22Rv1 (cell line): ENCODE results near the gene MYH9.

Experiments used
- H3K27ac ChIP-seq: fragments of 450-650 bp; 2 replicates; pipeline ENCODE4 v1.5.1; 2017
- CTCF ChIP-seq: fragments of 450-650 bp; IDR thresholded peaks from 2 replicates; pipeline ENCODE4 v1.5.1; 2017; ENCODE audit warnings: mild to moderate bottlenecking
- ZFX ChIP-seq: fragments of 450-650 bp; IDR thresholded peaks from 2 replicates; pipeline ENCODE4 v1.6.1; 2017; ENCODE audit warnings: antibody characterized with exemption, borderline replicate concordance

Gene MYH9

GRCh38 chr22:36299911-36300310 lies 87.9 kb downstream of the MYH9 start:
- no peak overlapping the region for H3K27ac ChIP-seq

GRCh38 chr22:36299295-36299694 lies 88.5 kb downstream of the MYH9 start:
- H3K27ac ChIP-seq: no peak overlapping the region
- no peak for TF ChIP-seq CTCF
- TF ChIP-seq ZFX: no peak

More at GRCh38 chr22:36299911-36300310, 87.9 kb downstream of the MYH9 start:
- no peak for TF ChIP-seq ZFX
- no peak for TF ChIP-seq CTCF

DNA sequence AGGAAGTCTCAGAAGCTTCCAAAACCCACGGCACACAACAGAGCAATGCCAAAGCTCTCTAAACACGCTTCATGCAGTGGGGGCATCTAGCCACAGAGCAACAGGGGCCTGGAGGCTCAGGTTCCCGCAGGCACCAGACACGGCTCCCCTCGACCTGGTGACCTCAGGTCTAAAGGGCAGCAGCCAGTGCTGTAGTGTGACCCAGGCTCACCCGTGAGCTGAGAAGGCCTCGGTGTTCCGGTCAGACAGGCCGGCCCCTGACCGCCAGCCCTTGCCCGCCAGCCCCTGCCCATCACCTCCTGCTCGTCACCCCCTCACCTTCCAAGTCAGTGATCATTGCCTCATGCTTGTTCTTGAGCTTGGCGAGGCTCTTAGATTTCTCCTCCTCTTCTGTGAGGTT lies 89.2 kb downstream of the MYH9 start:
- H3K27ac ChIP-seq: no peak overlapping the region

GRCh38 chr22:36298118-36298517 lies 89.6 kb downstream of the MYH9 start:
- TF ChIP-seq ZFX (no peak), CTCF (no peak)

More for the DNA sequence above, 89.2 kb downstream of the MYH9 start:
- TF ChIP-seq ZFX (no peak), CTCF (no peak)

GRCh38 chr22:36297568-36297967 lies 90.2 kb downstream of the MYH9 start:
- H3K27ac ChIP-seq: no peak overlapping the region
- TF ChIP-seq ZFX (no peak), CTCF (no peak)

More at GRCh38 chr22:36298118-36298517, 89.6 kb downstream of the MYH9 start:
- no peak overlapping the region for H3K27ac ChIP-seq

DNA sequence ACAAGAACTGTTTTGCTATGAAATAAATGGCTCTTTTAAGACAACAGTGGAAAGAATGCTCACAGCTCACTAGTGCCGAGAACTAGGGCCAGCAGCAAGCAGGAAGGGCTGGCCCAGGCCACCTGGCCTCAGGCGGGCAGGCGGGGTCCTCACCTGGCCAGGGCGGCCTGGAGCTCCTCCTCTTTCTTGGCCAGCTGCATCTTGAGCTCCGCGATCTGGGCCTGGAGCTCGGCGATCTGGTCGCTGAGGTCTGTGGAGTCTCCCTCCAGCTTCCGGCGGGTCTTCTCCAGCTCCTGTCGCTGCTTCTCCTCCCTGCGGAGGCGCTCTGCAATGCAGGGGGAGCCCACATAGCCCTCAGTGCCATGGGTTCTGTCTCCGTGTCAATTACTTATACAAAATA lies 91.1 kb downstream of the MYH9 start:
- TF ChIP-seq CTCF (no peak), ZFX (no peak)

DNA sequence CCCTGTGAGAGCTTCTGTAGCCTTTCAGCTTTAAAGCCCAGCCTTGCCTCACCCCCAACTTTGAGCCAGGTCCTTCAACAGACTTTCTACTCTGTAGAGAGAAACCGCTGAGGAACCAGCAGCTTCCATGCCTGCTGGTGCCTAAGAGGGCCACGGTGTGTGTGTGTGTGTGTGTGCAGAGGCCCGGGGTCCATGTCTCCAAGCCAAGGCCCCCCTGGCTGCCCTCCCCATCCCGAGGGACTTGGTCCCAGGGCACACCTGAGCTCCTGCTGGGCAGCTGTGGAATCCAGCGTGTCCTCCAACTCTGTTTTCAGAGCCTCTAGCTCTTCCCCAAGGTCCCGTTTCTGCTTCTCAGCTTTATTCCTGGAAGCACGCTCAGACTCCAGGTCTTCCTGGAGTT lies 92.5 kb downstream of the MYH9 start:
- no peak for TF ChIP-seq ZFX
- TF ChIP-seq CTCF: no peak
- no peak overlapping the region for H3K27ac ChIP-seq

More for the DNA sequence above, 91.1 kb downstream of the MYH9 start:
- no peak overlapping the region for H3K27ac ChIP-seq
